KMS-11 (cell line): ENCODE results near the gene ZDHHC5.

Experiments used
- H2AFZ ChIP-seq: fragments of 200-600 bp; sonication (generic); 2 replicates; pipeline ENCODE4 v1.6.1; 2016; ENCODE audit warnings: antibody characterized with exemption, mixed run types, low read depth
- H3K27ac ChIP-seq: fragments of 200-600 bp; sonication (generic); 2 replicates; pipeline ENCODE4 v1.6.1; 2016; ENCODE audit warnings: mild to moderate bottlenecking, mixed run types
- H3K27me3 ChIP-seq: fragments of 200-600 bp; sonication (generic); 2 replicates; pipeline ENCODE4 v1.6.1; 2017; ENCODE audit warnings: mild to moderate bottlenecking, low read depth, mixed run types, moderate library complexity; ENCODE audit not compliant: insufficient read depth
- H3K36me3 ChIP-seq: fragments of 200-600 bp; sonication (generic); 2 replicates; pipeline ENCODE4 v1.6.1; 2017; ENCODE audit warnings: mild to moderate bottlenecking, mixed run types; ENCODE audit not compliant: insufficient read depth
- H3K4me1 ChIP-seq: fragments of 200-600 bp; sonication (generic); 2 replicates; pipeline ENCODE4 v1.6.1; 2016; ENCODE audit warnings: mild to moderate bottlenecking, low read depth, mixed run types; ENCODE audit not compliant: poor library complexity, severe bottlenecking
- H3K4me2 ChIP-seq: fragments of 200-600 bp; sonication (generic); 2 replicates; pipeline ENCODE4 v1.7.0; 2016; ENCODE audit warnings: mild to moderate bottlenecking, mixed run types
- H3K4me3 ChIP-seq: fragments of 200-600 bp; sonication (generic); IDR thresholded peaks from 2 replicates; pipeline ENCODE4 v1.6.1; 2017; ENCODE audit warnings: low read depth, low read length, mixed read lengths; ENCODE audit not compliant: insufficient read depth
- H3K79me2 ChIP-seq: fragments of 200-600 bp; sonication (generic); 2 replicates; pipeline ENCODE4 v1.6.1; 2016; ENCODE audit warnings: low read depth, mixed run types; ENCODE audit not compliant: insufficient read depth
- H3K9ac ChIP-seq: fragments of 200-600 bp; sonication (generic); 2 replicates; pipeline ENCODE4 v1.6.1; 2016; ENCODE audit warnings: mild to moderate bottlenecking, mixed run types
- H4K20me1 ChIP-seq: fragments of 200-600 bp; sonication (generic); 2 replicates; pipeline ENCODE4 v1.6.1; 2016; ENCODE audit warnings: mild to moderate bottlenecking, mixed run types; ENCODE audit not compliant: insufficient read depth
- CTCF ChIP-seq: fragments of 200-600 bp; sonication (generic); conservative IDR thresholded peaks from 2 replicates; pipeline ENCODE4 v1.6.1; 2017; ENCODE audit warnings: low read depth, mild to moderate bottlenecking, antibody characterized with exemption, low read length, moderate library complexity, mixed read lengths

Gene ZDHHC5

DNA sequence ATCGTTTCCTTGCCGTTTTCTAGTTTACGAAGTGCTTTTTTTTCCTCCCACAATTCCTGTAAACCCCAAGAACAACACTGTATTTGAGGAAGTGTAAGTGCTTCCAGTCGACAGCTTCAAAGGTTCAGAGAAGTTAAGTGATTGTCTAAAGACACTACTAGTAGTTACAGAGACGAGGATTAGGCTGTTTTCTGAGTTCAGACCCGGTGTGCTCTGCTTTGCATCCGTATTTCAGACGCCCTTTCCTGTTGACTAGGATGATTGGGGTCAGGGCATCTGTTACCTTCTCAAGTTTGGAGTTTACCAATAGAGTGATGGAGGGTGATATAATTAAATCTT lies 9.9 kb upstream of the ZDHHC5 start:
- H3K4me3 ChIP-seq = no peak overlapping the region

GRCh38 chr11:57659669-57660068 lies 8.2 kb upstream of the ZDHHC5 start:
- Histone ChIP-seq H3K27ac (no peak overlapping the region), H3K79me2 (peaks cover 20% of the 10 kb centered on the region), H3K4me1 (peaks cover 16% of the 10 kb centered on the region), H3K4me3 (no peak overlapping the region), H2AFZ (no peak overlapping the region), H4K20me1 (no peaks in the 10 kb centered on the region), H3K27me3 (no peaks in the 10 kb centered on the region), H3K36me3 (no peaks in the 10 kb centered on the region; the same call in 1 of the 2 replicates), H3K4me2 (no peak overlapping the region), H3K9ac (no peak overlapping the region)
- TF ChIP-seq CTCF = no peak

More for the DNA sequence above, 9.9 kb upstream of the ZDHHC5 start:
- H3K27me3 ChIP-seq = no peaks in the 10 kb centered on the region
- H4K20me1 ChIP-seq = no peaks in the 10 kb centered on the region
- H3K4me2 ChIP-seq = peak overlapping the region; percentile 93
- H3K4me1 ChIP-seq = peaks cover 16% of the 10 kb centered on the region
- peak overlapping the region; percentile 19; the same call in 1 of the 2 replicates for H3K27ac ChIP-seq
- H3K36me3 ChIP-seq = no peaks in the 10 kb centered on the region; the same call in 1 of the 2 replicates
- H2AFZ ChIP-seq = peak overlapping the region; percentile 66; the same call in 1 of the 2 replicates
- H3K9ac ChIP-seq = peak overlapping the region; percentile 69
- H3K79me2 ChIP-seq = peaks cover 20% of the 10 kb centered on the region
- no peak for TF ChIP-seq CTCF

GRCh38 chr11:57662893-57663292 lies 5.0 kb upstream of the ZDHHC5 start:
- TF ChIP-seq CTCF = 0 out of 2 replicates have a peak, but pooled peaks have one; percentile 17
- Histone ChIP-seq H3K27ac (no peak overlapping the region), H3K4me3 (no peak overlapping the region), H3K79me2 (peaks cover 16% of the 10 kb centered on the region), H3K9ac (no peak overlapping the region), H4K20me1 (no peaks in the 10 kb centered on the region), H3K27me3 (no peaks in the 10 kb centered on the region), H3K36me3 (no peaks in the 10 kb centered on the region; the same call in 1 of the 2 replicates), H2AFZ (no peak overlapping the region), H3K4me1 (peaks cover 17% of the 10 kb centered on the region), H3K4me2 (no peak overlapping the region)

GRCh38 chr11:57663975-57664374 lies 3.9 kb upstream of the ZDHHC5 start:
- H2AFZ ChIP-seq = no peak overlapping the region
- H3K36me3 ChIP-seq = no peaks in the 10 kb centered on the region; the same call in 1 of the 2 replicates
- no peak for TF ChIP-seq CTCF
- peaks cover 13% of the 10 kb centered on the region for H3K79me2 ChIP-seq
- no peak overlapping the region for H3K4me2 ChIP-seq
- H4K20me1 ChIP-seq = peaks cover under 1% of the 10 kb centered on the region; the same call in 1 of the 2 replicates
- peaks cover 14% of the 10 kb centered on the region for H3K4me1 ChIP-seq
- H3K9ac ChIP-seq = no peak overlapping the region
- H3K4me3 ChIP-seq = no peak overlapping the region
- H3K27ac ChIP-seq = no peak overlapping the region
- no peaks in the 10 kb centered on the region for H3K27me3 ChIP-seq
